ENCODE results near the gene SELENOT.

SELENOT gene

DNA sequence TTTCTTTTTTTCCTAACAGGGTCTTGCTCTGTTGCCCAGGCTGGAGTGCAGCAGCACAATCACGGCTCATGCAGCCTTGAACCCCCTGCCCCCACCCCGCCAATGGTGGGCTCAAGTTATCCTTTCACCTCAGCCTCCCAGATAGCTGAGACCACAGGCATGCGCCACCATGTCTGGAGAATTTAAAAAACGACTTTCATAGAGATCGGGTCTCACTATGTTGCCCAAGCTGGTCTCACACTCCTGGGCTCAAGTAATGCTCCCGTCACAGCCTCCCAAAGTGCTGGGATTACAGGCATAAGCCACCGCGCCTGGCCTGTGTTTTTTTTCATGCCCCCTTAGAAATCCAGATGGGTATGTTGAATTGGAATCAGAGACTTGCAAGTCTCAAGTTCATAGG is 60.3 kb downstream of the SELENOT start:
- FAIRE-seq (no peak), DNase-seq (ENCODE audit: insufficient read length, low spot score) (no peak)

DNA sequence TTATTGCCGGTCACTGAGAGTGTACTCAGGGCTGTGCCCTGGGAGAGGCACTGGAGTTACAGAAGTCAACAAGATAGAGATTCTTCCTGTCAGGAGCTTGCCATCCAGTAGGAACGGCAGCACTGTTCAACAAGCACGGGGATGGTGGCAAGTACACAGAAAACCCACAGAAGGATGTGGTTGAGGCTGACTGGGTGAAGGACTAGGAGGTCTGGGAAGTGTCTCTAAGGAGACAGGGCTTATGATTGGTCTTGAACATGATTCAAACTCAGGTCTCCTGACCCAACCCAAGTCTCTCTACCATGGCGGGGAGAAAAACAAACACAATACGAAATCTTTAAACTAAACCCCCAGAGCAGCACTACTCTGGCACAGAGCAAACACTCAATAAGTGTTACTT is 63.0 kb downstream of the SELENOT start:
- DNase-seq (ENCODE audit: insufficient read length, low spot score) = no peak
- no peak for TF ChIP-seq POLR2A (IDR thresholded peaks at IDR 0.05; ENCODE audit: low read depth, low read length)
- FAIRE-seq = no peak

More for the DNA sequence above, 60.3 kb downstream of the SELENOT start:
- TF ChIP-seq POLR2A (IDR thresholded peaks at IDR 0.05; ENCODE audit: low read depth, low read length) = no peak

DNA sequence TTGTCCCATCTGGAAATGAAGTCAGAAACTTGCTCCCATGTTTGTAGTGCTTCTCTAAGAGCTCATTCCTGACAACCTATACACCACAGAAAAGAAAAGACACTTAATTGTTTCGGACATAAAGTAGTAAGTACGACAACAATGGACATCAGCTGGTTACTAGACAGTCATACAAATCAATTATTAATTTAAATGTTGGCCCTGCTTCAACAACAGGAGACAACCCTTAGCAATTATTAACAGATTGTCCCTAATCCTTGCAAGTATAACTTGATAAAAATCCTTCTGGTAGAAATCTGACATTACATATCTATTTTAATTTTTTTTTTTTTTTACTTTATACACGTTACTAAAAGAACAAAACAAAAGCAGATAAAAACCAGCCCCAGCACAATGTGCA is 70.8 kb downstream of the SELENOT start:
- FAIRE-seq (no peak), DNase-seq (ENCODE audit: insufficient read length, low spot score) (no peak)
- no peak for TF ChIP-seq POLR2A (IDR thresholded peaks at IDR 0.05; ENCODE audit: low read depth, low read length)

DNA sequence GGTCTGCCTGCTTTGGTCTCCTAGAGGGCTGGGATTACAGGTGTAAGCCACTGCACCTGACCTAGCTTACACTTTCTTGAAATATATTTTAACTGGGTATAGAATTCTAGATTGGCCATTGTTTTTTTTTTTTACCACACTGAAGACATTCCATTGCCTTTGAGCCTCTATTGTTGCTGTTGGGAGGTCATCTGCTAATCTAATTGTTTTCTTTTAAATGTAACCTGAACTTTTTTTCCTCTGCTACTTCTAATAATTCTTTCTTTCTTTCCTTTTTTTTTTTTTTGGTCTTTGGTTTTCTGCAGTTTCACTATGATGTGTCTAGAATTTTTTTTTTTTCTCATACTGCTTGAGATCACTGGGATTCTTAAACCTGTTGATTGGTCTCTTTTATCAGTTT is 72.5 kb downstream of the SELENOT start:
- no peak for DNase-seq (ENCODE audit: insufficient read length, low spot score)
- FAIRE-seq = no peak
- TF ChIP-seq POLR2A (IDR thresholded peaks at IDR 0.05; ENCODE audit: low read depth, low read length) = no peak

Data from H54 (cell line).